Urinary bladder (tissue), 4 donors: Measurements from ENCODE around the gene SDK2. TPM values are rescaled to one million over a fixed set of nuclear protein-coding genes. Genes with fewer than 3 reads are reported as not detected.
"Not testable (repeated sequence)": the region's sequence is repeated elsewhere in the genome, so short reads cannot be mapped to it uniquely, and the experiment has no call there.

Experiments
- DNase-seq: peaks from one replicate; pipeline ENCODE4 v3.0.0-alpha.2; 2015; ENCODE audit errors: extremely low spot score
- H3K27ac ChIP-seq: one replicate; pipeline ENCODE4 v1.5.1; 2013; ENCODE audit warnings: low read depth, mild to moderate bottlenecking, moderate library complexity
- H3K36me3 ChIP-seq: one replicate; pipeline ENCODE4 v1.6.1; 2013; ENCODE audit warnings: mild to moderate bottlenecking, moderate library complexity; ENCODE audit not compliant: insufficient read depth
- H3K4me1 ChIP-seq: one replicate; pipeline ENCODE4 v1.6.1; 2013; ENCODE audit warnings: mild to moderate bottlenecking, moderate library complexity; ENCODE audit not compliant: insufficient read depth
- H3K4me3 ChIP-seq: one replicate; pipeline ENCODE4 v1.5.1; 2013; ENCODE audit warnings: low read depth, low read length
- WGBS: extraction: QIAGEN DNeasy Blood & Tissue Kit; methylation state at CpG from one replicate; pipeline ENCODE4 v1.1.7; 2013; 5-methylcytosine and 5-hydroxymethylcytosine counted together
- polyA plus RNA-seq: library from polyadenylated mRNA; stranded (reverse); fragments of 200-250 nt; gene quantifications from one replicate; pipeline ENCODE4 v1.2.3, GENCODE V29; 2013
- total RNA-seq: library from RNA; depleted of rRNA; stranded (reverse); fragments of >200 nt; gene quantifications from one replicate; pipeline ENCODE4 v1.2.3, GENCODE V29; 2014
- donor health status: healthy with polysubstance abuse.
- donor health status: healthy.

The SDK2 gene
- total and polyA plus RNA-seq, 2 donors: 0.61 to 5.0 TPM

DNA sequence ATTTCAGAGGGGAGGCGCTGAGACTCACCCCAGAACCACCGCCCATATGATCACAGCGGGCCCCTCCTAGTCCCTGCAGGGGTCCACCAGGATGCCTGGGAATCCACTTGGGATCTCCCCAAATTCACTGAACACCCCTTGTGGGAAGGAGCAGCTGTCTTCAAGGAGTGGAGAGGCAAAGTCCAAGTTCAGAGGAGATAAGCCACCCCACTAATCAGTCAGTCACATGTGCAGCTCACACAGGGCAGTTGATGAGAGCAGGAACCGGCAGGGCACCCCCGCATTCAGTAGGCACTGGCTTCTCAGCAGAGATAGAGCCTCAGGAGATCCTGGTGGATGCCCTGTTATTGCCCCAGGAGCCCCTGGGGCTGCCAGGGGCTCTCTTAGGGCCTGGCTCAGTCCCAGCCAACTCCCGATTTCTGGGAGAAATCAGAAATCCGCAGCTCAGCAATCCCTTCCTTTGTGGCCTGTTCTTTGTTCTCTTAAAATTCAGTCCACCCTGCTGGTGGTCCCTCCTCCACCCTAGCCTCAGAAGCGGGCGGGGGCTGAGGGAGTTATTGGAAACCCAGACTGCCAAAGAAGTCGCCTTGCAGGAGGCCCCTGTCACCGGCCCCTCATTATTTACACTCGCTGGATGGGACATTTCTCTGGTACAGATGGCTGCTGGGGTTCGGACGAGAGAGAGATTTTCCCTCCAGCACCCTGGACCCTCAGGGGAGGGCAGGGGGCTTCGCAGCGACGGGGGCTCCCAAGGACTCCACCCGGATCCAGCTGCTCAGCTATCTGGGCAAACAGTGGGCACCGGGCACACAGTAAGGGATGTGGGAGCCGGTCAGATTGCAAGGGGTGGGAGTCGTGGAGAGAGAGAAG, 334.3 kb downstream of the SDK2 start:
- WGBS: 15% methylated on average over 21 of the region's 21 CpGs
- H3K27ac ChIP-seq: peak overlapping the region; percentile 92
- no peaks in the 10 kb centered on the region for H3K36me3 ChIP-seq
- no peak for DNase-seq
- no peaks in the 10 kb centered on the region for H3K4me1 ChIP-seq
- peak overlapping the region; percentile 94 for H3K4me3 ChIP-seq

DNA sequence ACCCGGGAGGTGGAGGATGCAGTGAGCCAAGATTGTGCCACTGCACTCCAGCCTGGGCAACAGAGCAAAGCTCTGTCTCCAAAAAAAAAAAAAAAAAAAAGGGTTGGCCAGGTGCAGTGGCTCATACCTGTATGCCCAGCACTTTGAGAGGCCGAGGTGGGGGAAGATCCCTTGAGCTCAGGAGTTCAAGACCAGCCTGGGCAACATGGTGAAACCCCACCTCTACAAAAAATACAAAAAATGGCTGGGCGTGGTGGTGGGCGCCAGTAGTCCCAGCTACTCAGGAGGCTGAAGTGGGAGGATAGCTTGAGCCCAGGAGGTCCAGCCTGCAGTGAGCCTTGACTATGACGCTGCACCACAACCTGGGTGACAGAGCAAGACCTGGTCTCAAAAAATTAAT, 335.3 kb downstream of the SDK2 start:
- H3K4me1 ChIP-seq: not testable (repeated sequence)
- 69% methylated on average over 5 of the region's 5 CpGs for WGBS

DNA sequence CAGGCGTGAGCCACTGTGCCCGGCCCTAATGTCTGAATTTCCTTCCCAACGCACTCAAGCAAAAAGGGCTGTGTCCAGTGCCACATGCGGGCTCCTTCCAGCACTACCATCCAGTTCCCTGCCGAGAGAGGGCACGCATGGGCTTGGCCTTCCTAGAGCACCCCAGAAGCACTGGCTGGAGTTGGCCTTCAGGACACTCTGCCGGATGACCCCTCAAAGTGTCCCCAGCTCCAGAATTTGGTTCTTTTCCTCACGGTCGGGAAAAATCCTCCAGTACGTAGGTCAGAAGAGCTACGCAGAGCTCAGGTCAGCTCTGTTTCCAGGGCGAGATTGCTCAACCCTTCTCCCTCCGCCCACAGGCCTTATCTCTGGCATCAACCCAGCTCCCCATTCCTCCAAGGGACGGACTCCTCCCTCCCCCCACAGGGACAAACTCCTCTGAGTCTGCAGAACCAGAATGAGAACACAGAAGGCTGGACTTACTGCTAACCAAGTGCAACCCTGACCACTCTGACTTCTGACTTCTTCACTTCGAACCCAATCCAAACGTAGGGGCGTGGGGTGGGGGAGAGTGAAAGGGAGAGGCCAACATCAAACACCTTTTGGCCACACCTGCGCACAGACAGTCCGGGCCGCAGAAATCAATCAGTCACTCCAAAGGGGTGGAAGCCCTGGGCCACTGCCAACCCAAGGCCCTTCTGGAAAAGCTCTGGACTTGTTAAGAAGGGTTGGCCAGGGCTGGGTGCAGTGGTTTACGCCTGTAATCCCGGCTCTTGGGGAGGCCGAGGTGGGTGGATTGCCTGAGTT, 336.0 kb downstream of the SDK2 start:
- WGBS: 34% methylated on average over 23 of the region's 23 CpGs
- peak overlapping the region; percentile 95 for H3K27ac ChIP-seq
- no peaks in the 10 kb centered on the region for H3K4me1 ChIP-seq
- H3K36me3 ChIP-seq: no peaks in the 10 kb centered on the region
- no peak for DNase-seq
- peak overlapping the region; percentile 27 for H3K4me3 ChIP-seq

More for the DNA sequence above, 335.3 kb downstream of the SDK2 start:
- H3K4me3 ChIP-seq: peak overlapping the region; percentile 94
- H3K27ac ChIP-seq: peak overlapping the region; percentile 44
- not testable (repeated sequence) for H3K36me3 ChIP-seq, DNase-seq

DNA sequence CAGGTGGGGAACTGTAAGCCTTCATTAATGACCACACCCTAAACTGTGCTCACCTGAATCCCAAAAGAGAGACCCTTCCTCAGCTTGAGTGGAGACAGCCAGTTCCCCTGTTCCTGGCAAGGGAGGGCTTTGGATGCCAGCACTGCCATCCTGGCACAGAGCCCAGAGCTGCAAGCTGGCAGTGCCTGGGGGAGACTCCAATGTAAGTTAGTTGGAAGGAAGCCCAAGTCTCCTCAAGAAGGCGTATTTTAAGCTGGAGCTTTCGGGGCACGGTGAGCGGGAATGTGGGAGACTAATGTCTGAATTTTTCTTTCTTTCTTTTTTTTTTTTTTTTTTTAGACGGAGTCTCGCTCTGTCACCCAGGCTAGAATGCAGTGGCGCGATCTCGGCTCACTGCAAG, 337.1 kb downstream of the SDK2 start:
- WGBS: 76% methylated on average over 8 of the region's 9 CpGs
- no peaks in the 10 kb centered on the region for H3K36me3 ChIP-seq
- no peaks in the 10 kb centered on the region for H3K4me1 ChIP-seq
- peak overlapping the region; percentile 62 for H3K27ac ChIP-seq
- no peak for DNase-seq
- no peak overlapping the region for H3K4me3 ChIP-seq

DNA sequence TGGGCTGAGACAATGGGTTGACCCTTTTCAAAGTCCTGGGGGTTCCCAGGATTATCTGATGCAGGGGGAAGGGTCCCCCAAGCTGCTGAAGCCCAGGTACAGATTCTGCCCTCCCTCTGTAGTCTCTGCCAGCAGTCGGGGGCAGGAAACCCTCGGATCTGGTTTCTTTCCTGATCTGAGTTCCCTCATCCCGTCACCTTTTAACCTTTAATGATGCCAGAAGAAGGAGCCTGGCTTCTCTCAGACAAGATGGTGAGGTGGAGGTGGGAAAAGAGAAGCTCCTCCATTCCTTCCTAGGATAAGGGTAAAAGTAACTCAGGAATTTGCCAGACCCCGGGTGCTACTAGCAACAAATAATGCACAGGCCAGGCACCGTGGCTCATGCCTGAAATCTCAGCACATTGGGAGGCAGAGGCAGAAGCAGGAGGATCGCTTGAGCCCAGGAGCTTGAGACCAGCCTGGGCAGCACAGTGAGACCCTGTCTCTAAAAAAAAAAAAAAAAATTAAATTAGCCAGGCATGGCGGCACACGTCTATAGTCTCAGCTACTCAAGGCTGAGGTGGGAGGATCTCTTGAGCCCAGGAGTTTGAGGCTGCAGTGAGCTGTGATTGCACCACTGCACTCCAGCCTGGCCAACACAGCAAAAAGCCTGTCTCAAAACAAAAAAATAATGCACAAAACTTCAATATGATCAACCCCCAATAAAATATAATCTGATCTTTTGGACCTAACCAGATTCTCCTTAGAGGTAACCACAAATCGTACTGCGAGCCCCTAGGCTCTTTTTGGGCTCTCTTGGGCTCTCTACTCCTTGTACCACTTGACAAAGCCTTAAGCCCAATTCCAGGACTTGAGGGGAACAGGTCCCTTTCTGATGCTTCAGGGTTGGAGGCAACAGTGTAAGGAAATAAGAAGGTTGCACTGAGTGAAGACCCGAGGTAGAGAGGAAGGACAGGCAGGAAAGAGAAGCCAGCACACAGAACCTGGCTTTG, 338.1 kb downstream of the SDK2 start:
- WGBS: 52% methylated on average over 11 of the region's 11 CpGs
- DNase-seq: no peak
- H3K4me1 ChIP-seq: no peaks in the 10 kb centered on the region
- H3K27ac ChIP-seq: peak overlapping the region; percentile 90
- H3K36me3 ChIP-seq: no peaks in the 10 kb centered on the region
- no peak overlapping the region for H3K4me3 ChIP-seq

DNA sequence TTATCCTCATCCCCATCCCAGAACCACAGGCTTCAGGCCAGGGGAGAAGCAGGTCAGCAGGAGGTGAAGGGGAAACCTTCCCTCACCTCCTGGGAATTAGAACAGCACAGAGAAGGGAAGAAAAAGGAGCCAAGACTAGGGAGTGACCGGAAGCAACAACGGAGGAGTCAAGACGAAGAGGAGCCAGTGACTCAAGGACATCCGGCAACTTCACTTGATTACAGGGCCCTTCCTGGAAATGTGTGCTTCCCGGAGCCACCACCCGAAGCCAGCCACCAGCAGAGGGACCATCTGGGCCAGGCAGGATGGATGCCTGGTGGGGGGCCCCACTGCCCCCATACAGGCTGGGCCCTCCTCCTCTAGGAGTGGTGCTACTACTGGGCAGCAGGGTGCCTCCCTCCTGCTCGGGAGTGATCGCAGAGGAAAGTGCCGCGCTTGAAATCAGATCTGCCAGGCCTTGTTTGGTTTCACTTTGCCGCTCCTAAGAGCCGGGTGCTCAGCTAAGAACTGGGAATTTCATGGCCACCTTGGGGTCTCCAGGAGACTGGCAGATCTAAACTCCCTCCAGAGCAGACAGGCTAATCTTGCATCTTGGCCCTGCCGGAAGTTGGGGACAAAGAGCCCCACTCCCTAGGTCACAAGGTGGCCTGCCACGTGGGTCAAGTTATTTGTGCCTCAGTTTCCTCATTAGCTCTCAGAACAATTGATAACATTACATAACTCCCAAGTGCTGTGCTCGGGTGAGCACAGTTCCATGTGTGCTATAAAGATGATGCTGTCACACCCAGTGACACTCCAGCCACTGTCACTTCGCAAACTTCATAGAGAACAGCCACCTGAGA, 339.1 kb downstream of the SDK2 start:
- Histone ChIP-seq H3K4me3 (no peak overlapping the region), H3K4me1 (no peaks in the 10 kb centered on the region), H3K27ac (peak overlapping the region; percentile 90), H3K36me3 (no peaks in the 10 kb centered on the region)
- 13% methylated on average over 16 of the region's 16 CpGs for WGBS
- no peak for DNase-seq

DNA sequence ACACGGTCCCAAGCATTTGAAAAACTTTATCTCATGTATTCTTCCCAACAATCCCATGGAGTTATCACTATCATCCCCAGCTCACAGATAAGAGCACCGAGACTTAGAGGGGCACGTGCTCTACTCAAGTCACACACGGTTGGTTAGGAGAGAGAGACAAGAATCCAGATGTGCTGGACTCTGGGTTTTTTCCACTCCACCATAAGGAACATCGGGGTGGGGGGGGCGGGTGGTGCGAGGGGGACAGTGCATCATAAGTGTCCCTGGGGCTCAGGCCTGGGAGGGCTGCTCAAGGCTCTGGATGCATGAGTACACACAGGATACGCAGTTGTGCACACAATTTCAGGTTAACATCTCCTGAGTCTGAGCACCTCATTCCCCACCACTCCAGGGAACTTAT, 339.8 kb downstream of the SDK2 start:
- 34% methylated on average over 8 of the region's 8 CpGs for WGBS
- no peaks in the 10 kb centered on the region for H3K4me1 ChIP-seq
- DNase-seq: no peak
- no peak overlapping the region for H3K4me3 ChIP-seq
- H3K27ac ChIP-seq: peak overlapping the region; percentile 90
- no peaks in the 10 kb centered on the region for H3K36me3 ChIP-seq

DNA sequence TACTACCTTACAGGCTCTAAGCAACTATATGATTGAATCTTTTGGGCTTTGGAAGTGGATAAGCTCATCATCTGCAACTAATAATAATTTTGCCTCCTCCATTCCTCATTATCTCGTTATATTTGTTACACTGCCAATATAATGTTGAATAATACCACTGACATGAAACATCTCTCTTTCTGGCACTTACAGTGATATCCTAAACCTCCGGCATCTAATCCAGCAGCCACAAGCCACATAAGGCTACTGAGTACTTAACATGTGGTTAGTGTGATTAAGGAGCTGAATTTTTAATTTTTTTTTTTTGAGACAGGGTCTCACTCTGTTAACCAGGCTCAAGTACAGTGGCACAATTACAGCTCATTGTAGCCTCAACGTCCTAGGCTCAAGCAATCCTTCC, 342.1 kb downstream of the SDK2 start:
- DNase-seq: no peak
- Histone ChIP-seq H3K4me1 (no peaks in the 10 kb centered on the region), H3K27ac (no peak overlapping the region), H3K4me3 (no peak overlapping the region), H3K36me3 (no peaks in the 10 kb centered on the region)
- WGBS: 47% methylated on average over 3 of the region's 3 CpGs

DNA sequence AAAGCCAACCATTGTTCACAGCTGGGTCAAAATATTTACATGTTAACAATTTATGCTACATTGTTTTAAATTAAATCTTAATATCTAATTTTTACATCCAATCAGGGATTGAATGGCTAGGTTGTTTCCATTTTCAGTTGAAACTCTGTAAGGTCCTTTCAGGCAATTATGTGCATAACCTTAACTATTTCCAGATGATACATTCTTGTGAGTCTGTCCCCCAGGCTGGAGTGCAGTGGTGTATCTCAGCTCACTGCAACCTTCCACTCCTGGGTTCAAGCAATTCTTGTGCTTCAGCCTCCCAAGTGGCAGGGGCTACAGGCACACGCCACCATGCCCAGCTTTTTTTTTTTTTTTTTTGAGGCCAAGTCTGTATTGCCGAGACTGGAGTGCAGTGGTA, 342.9 kb downstream of the SDK2 start:
- 93% methylated on average over 2 of the region's 2 CpGs for WGBS

DNA sequence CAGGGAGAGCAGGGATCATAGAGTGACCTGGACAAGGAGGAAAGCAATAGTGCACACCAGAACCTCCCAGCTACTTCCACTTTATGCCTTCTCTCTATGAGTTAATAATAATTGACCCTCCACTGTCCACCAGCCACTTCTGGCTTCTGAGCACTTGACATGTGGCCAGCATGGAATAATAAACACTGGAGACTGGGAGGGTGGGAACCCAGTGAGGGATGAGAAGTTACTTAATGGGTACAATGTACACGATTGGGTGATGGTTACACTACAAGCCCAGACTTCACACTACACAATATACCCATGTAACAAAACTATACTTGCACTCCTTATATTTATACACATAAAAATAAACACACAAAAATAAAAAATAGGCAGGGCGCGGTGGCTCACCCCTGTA, 343.9 kb downstream of the SDK2 start:
- Histone ChIP-seq H3K4me3 (no peak overlapping the region), H3K36me3 (no peaks in the 10 kb centered on the region), H3K4me1 (no peaks in the 10 kb centered on the region), H3K27ac (no peak overlapping the region)
- 86% methylated on average over 3 of the region's 3 CpGs for WGBS
- DNase-seq: no peak

More for the DNA sequence above, 342.9 kb downstream of the SDK2 start:
- Histone ChIP-seq H3K36me3 (no peaks in the 10 kb centered on the region), H3K27ac (no peak overlapping the region), H3K4me1 (no peaks in the 10 kb centered on the region), H3K4me3 (no peak overlapping the region)
- DNase-seq: no peak

DNA sequence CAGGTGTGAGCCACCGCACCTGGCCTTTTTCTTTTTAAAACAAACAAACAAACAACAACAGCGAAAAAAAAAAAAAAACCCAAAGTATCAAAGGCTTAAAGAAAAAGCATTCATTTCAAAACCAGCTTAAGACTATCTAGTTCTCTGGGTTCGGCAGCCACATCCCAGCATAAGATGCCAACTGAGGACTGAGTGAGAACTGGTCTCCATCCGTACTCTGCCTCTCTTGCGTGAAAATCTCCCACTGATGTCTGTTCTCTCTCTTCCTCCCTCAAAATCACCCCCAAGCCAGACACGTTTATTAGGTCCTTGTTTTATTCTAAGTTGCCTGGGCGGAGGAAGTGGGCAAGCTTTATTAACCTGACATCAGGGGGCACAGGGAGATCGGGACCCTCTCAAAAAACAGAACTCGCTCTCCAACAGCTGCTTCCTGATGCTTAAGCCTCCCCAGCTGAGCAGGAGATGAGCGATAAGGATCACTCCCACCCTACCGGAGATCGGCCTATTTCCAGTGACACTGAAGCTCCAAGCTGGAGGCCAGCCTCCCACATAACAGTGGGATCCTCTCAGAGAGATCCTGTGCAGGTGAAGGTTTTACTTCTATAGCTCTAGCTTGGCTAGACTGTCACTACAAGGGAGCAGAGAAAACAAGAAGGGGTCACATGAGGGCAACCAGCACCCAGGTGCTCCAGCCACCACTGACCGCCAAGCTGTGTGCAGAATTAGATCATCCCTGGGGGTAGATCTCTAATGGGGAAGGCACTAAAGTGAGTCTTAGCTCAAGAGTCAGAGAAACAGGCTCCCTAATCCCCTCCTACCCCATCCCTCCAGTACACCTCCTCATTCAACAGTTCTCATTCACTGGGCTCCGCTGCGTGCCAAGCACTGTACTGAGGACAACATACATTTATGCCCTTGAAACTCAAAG, 346.0 kb downstream of the SDK2 start:
- H3K27ac ChIP-seq: no peak overlapping the region
- DNase-seq: no peak
- H3K36me3 ChIP-seq: no peaks in the 10 kb centered on the region
- H3K4me3 ChIP-seq: no peak overlapping the region
- WGBS: 63% methylated on average over 15 of the region's 15 CpGs
- H3K4me1 ChIP-seq: no peaks in the 10 kb centered on the region

DNA sequence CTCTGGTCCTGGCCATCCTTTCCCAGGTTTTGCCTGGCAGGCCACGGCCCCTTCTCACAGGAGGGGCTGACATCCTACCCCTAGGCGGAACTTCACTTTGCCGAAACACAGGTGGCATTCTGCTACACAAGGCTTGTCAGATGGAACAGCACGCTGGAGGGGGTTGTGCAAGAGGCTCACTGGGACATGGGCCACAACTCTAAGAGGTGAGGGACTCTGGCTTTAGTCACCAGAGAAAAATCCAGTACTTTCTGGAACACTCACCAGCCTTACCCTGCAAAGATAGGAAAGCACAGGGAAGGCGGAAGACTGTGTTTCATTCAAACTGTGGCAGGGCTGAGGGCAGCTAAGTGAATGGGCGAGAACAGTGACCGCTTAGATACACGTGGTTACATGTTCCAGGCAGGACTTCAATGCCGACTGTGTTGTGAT, 350.7 kb downstream of the SDK2 start:
- WGBS: 58% methylated on average over 9 of the region's 9 CpGs
- Histone ChIP-seq H3K36me3 (no peaks in the 10 kb centered on the region), H3K27ac (peak overlapping the region; percentile 13), H3K4me1 (peaks cover 1% of the 10 kb centered on the region), H3K4me3 (no peak overlapping the region)
- no peak for DNase-seq
